Bronchus fibroblast of lung (primary cell): Measurements from ENCODE around the gene NCBP1. TPM values are rescaled to one million over a fixed set of nuclear protein-coding genes. Genes with fewer than 3 reads are reported as not detected.

ENCODE experiments used
- total RNA-seq: library from RNA; depleted of rRNA; stranded (reverse); fragments of >200 nt; gene quantifications from 2 replicates; pipeline ENCODE4 v1.2.3, GENCODE V29; 2015

The NCBP1 gene
- 25.3 and 27.2 TPM in 2 replicates for total RNA-seq

GRCh38 chr9:97632985-97633858 lies at the start of gene NCBP1, which contains the start of gene TSTD2:
TSS of gene NCBP1 (plus strand) at chr9:97633821. CDS start at chr9:97633882, 61 bp downstream.
TSS of gene TSTD2 (minus strand) at chr9:97633368. CDS start at chr9:97627562, 5,806 bp downstream.

GRCh38 chr9:97696803-97697601 lies 63.4 kb downstream of the NCBP1 start, which contains the start of gene XPA:
TSS of gene XPA (minus strand) at chr9:97697340. CDS start at chr9:97697292, 48 bp downstream.

Other genes starting within 250 kb of the NCBP1 start
- 1.7 and 2.2 TPM in 2 replicates for gene TDRD7, start 221.7 kb upstream of the NCBP1 start, total RNA-seq
- gene TMOD1, start 132.2 kb upstream of the NCBP1 start, total RNA-seq, result 0.17 TPM in 1 of 2 replicates, not detected in the other
- gene TSTD2, start 453 bp upstream of the NCBP1 start, total RNA-seq, result 8.6 TPM in 2 replicates
- 4.2 and 5.5 TPM in 2 replicates for gene XPA, start 63.5 kb downstream of the NCBP1 start, total RNA-seq
- not detected in 2 replicates for gene FOXE1, start 219.4 kb downstream of the NCBP1 start, total RNA-seq